HepG2 (cell line): ENCODE results near the gene HENMT1. TPM values are rescaled to one million over a fixed set of nuclear protein-coding genes. Genes with fewer than 3 reads are reported as not detected.

ENCODE experiments used
- ATAC-seq: fragments of 200-7000 bp; cut with Tn5 transposase; 3 replicates; pipeline ENCODE4 v1.9.1; 2020; ENCODE audit warnings: mild to moderate bottlenecking, moderate library complexity
- BruUV-seq: library from RNA; stranded (reverse); fragments of 400-500 nt; replicated peaks from 2 replicates; lab custom pipeline; 2021; lab: Mats Ljungman, UMichigan
- CTCF ChIA-PET: fragments of 300-600 bp; formaldehyde crosslinking; extraction: SDS; loops from one replicate; lab custom pipeline; 2021; ENCODE audit warnings: low total read pairs, inconsistent platforms, low intra/inter-chr PET ratio; lab: Yijun Ruan, JAX
- POLR2A ChIA-PET: fragments of 350-600 bp; sonication (Branson Sonifier 250); formaldehyde crosslinking; loops from one replicate; lab custom pipeline; 2020; ENCODE audit warnings: antibody characterized with exemption, inconsistent platforms; lab: Yijun Ruan, JAX
- DNase-seq: peaks from one replicate; pipeline ENCODE4 v3.0.0-alpha.2; 2015; ENCODE audit warnings: low spot score
- FAIRE-seq: peaks from 3 replicates; lab custom pipeline; 2011; peaks lifted over from hg19 to GRCh38; lab: Jason Lieb, UNC
- H2AFZ ChIP-seq: one replicate; pipeline ENCODE4 v1.6.1; 2011; ENCODE audit warnings: low read length, inconsistent platforms
- H3K27ac ChIP-seq: fragments of 300-600 bp; 3 replicates; pipeline ENCODE4 v1.8.0; 2011; ENCODE audit warnings: mixed run types, mild to moderate bottlenecking, mixed read lengths, low read length, inconsistent platforms; ENCODE audit not compliant: insufficient read depth; ENCODE audit errors: extremely low read length
- H3K27me3 ChIP-seq, 2 experiments: fragments of 200-600 bp in 1 of 2; 2 replicates in 1 of 2; 3 replicates in 1 of 2; pipeline versions ENCODE4 v1.6.0 to v1.8.0; 2011; ENCODE audit warnings: low read length in 2 of 2, mild to moderate bottlenecking in 2 of 2, moderate library complexity in 2 of 2, inconsistent platforms in 1 of 2; ENCODE audit not compliant: insufficient read depth in 2 of 2, control insufficient read depth in 1 of 2
- H3K36me3 ChIP-seq, 2 experiments: fragments of 200-600 bp in 1 of 2; replicated peaks in 1 of 2; 2 replicates in 1 of 2; 3 replicates in 1 of 2; pipeline versions ENCODE4 v1.5.1 to v1.8.0; 2011; ENCODE audit warnings: low read length in 2 of 2, inconsistent platforms in 1 of 2; ENCODE audit not compliant: insufficient read depth in 2 of 2, control insufficient read depth in 1 of 2
- H3K4me1 ChIP-seq: 2 replicates; pipeline ENCODE4 v1.5.1; 2012; ENCODE audit warnings: low read length, inconsistent platforms; ENCODE audit not compliant: insufficient read depth
- H3K4me2 ChIP-seq: 2 replicates; pipeline ENCODE4 v1.6.0; 2011; ENCODE audit warnings: low read depth, low read length, inconsistent platforms
- H3K4me3 ChIP-seq, 3 experiments: fragments of 200-600 bp in 1 of 3; sonication (generic), shearing (Covaris generic) in 1 of 3; replicated peaks in 1 of 3; 2 replicates each; pipeline ENCODE4 v1.5.1; 2011 to 2016; ENCODE audit warnings: low read length in 3 of 3, inconsistent platforms in 2 of 3, low read depth in 2 of 3, mild to moderate bottlenecking in 2 of 3, control low read depth in 1 of 3, mixed read lengths in 1 of 3; ENCODE audit not compliant: insufficient read depth in 1 of 3
- H3K79me2 ChIP-seq: one replicate; pipeline ENCODE4 v1.6.1; 2011; ENCODE audit warnings: low read length, inconsistent platforms; ENCODE audit not compliant: insufficient read depth
- H3K9ac ChIP-seq: 2 replicates; pipeline ENCODE4 v1.6.0; 2011; ENCODE audit warnings: mild to moderate bottlenecking, low read depth, low read length, inconsistent platforms; ENCODE audit not compliant: insufficient read depth
- H3K9me3 ChIP-seq: 2 replicates; pipeline ENCODE4 v1.5.1; 2012; ENCODE audit warnings: mild to moderate bottlenecking, low read length
- H4K20me1 ChIP-seq: 2 replicates; pipeline ENCODE4 v1.6.0; 2011; ENCODE audit warnings: inconsistent platforms, mild to moderate bottlenecking, low read length, moderate library complexity; ENCODE audit not compliant: insufficient read depth
- CREB3 ChIP-seq: sonication (generic); formaldehyde crosslinking; IDR thresholded peaks from 2 replicates; pipeline ENCODE4 v1.5.0; 2020; ENCODE audit warnings: missing genetic modification reagents
- DMAP1 ChIP-seq: IDR thresholded peaks from 2 replicates; pipeline ENCODE4 v1.6.1; 2016
- FOXP1 ChIP-seq, 2 experiments: fragments of 450-650 bp in 1 of 2; IDR thresholded peaks; 2 replicates each; pipeline ENCODE4 v1.6.1; 2017 to 2018; ENCODE audit warnings: antibody characterized with exemption in 1 of 2
- KLF16 ChIP-seq, 2 experiments: sonication (generic) in 1 of 2; formaldehyde crosslinking in 1 of 2; IDR thresholded peaks; 2 replicates each; pipeline versions ENCODE4 v1.6.1 to v1.8.0; 2016 to 2023; ENCODE audit warnings: missing genetic modification reagents in 2 of 2, missing compliant biosample characterization in 1 of 2
- MAX ChIP-seq: IDR thresholded peaks from 2 replicates; pipeline ENCODE4 v1.6.1; 2012; ENCODE audit warnings: inconsistent platforms
- MXD4 ChIP-seq: IDR thresholded peaks from 2 replicates; pipeline ENCODE4 v1.6.1; 2016; ENCODE audit warnings: mild to moderate bottlenecking, missing biosample characterization, missing genetic modification reagents
- PRDM4 ChIP-seq: sonication (generic); formaldehyde crosslinking; IDR thresholded peaks from 2 replicates; pipeline ENCODE4 v1.9.0; 2021; ENCODE audit warnings: missing genetic modification reagents, borderline replicate concordance
- SALL1 ChIP-seq: sonication (generic); formaldehyde crosslinking; IDR thresholded peaks from 2 replicates; pipeline ENCODE4 v1.8.0; 2022; ENCODE audit warnings: mild to moderate bottlenecking, missing genetic modification reagents
- SMYD3 ChIP-seq: sonication (generic); formaldehyde crosslinking; IDR thresholded peaks from 2 replicates; pipeline ENCODE4 v1.8.1; 2023; ENCODE audit warnings: mild to moderate bottlenecking, missing genetic modification reagents
- THAP11 ChIP-seq: IDR thresholded peaks from 2 replicates; pipeline ENCODE4 v1.6.1; 2016; ENCODE audit warnings: missing biosample characterization, missing genetic modification reagents
- ZFP36L2 ChIP-seq: sonication (generic); formaldehyde crosslinking; IDR thresholded peaks from 2 replicates; pipeline ENCODE4 v1.4.0; 2020; ENCODE audit warnings: missing genetic modification reagents
- ZNF17 ChIP-seq: sonication (generic); formaldehyde crosslinking; IDR thresholded peaks from 2 replicates; pipeline ENCODE4 v1.5.0; 2020; ENCODE audit warnings: mild to moderate bottlenecking, missing genetic modification reagents
- ZNF672 ChIP-seq: sonication (generic); formaldehyde crosslinking; IDR thresholded peaks from 2 replicates; pipeline ENCODE4 v1.8.1; 2022; ENCODE audit warnings: missing genetic modification reagents
- ZNF674 ChIP-seq: sonication (generic); formaldehyde crosslinking; IDR thresholded peaks from 2 replicates; pipeline ENCODE4 v1.5.0; 2020; ENCODE audit warnings: low read depth, mild to moderate bottlenecking, missing genetic modification reagents
- ZNF747 ChIP-seq: sonication (generic); formaldehyde crosslinking; IDR thresholded peaks from 2 replicates; pipeline ENCODE4 v1.8.1; 2023; ENCODE audit warnings: missing genetic modification reagents, mild to moderate bottlenecking, borderline replicate concordance
- ZNF891 ChIP-seq: sonication (generic); formaldehyde crosslinking; IDR thresholded peaks from 2 replicates; pipeline ENCODE4 v1.5.0; 2020; ENCODE audit warnings: mild to moderate bottlenecking, missing genetic modification reagents
- ZSCAN25 ChIP-seq: sonication (generic); formaldehyde crosslinking; IDR thresholded peaks from 2 replicates; pipeline ENCODE4 v1.8.0; 2022; ENCODE audit warnings: mild to moderate bottlenecking, missing genetic modification reagents
- WGBS: methylation state at CpG from one replicate; pipeline ENCODE4 v1.1.6; 2017; ENCODE audit warnings: low lambda C conversion rate; 5-methylcytosine and 5-hydroxymethylcytosine counted together
- in situ Hi-C: cut with HindIII; loops from 2 replicates; pipeline ENCODE4 v1.10.0; 2017; ENCODE audit warnings: low pct_unique_long_range_greater_than_20kb; ENCODE audit not compliant: extremely low pct_ligation_motif_present
- intact Hi-C: fragments of 100-400 bp; cut with micrococcal nuclease; formaldehyde crosslinking; loops from one replicate; pipeline ENCODE4 v1.10.0; 2022; ENCODE audit not compliant: unreplicated experiment
- polyA plus RNA-seq, 8 experiments: library from polyadenylated mRNA; depleted of rRNA in 3 of 8; stranded (reverse) in 7 of 8; unstranded in 1 of 8; fragments of >200 nt; fragmentation: Illumina TruSeq in 4 of 8; extraction: Trizol in 4 of 8; gene quantifications; 2 replicates each; pipeline versions ENCODE4 v1.2.1 to v1.2.3, GENCODE V29; 2011 to 2016; ENCODE audit warnings: low read depth in 4 of 8, missing spikeins in 1 of 8, mixed read lengths in 1 of 8; ENCODE audit not compliant: insufficient read depth in 1 of 8
- total RNA-seq, 5 experiments: library from RNA; depleted of rRNA; stranded (reverse); fragments of >200 nt; fragmentation: Illumina TruSeq; extraction: Trizol; gene quantifications; 2 replicates each; pipeline ENCODE4 v1.2.3, GENCODE V29; 2016; ENCODE audit warnings: low read depth in 1 of 5

Gene HENMT1
- total and polyA plus RNA-seq, 2 of the 13 experiments (the other 11 are each of a cell fraction or from before 2014, with no cell fraction given) = not detected

GRCh38 chr1:108670131-108670773 lies 9.4 kb upstream of the HENMT1 start:
- no peak for TF ChIP-seq MAX
- TF ChIP-seq, all 625 proteins: peak for 0
- Histone ChIP-seq H3K27ac (no peak overlapping the region), H2AFZ (no peak overlapping the region), H3K27me3 (no peaks in the 10 kb centered on the region), H3K9me3 (no peaks in the 10 kb centered on the region), H3K4me2 (no peak overlapping the region), H4K20me1 (no peaks in the 10 kb centered on the region), H3K9ac (no peak overlapping the region), H3K4me1 (no peaks in the 10 kb centered on the region), H3K4me3 (no peak overlapping the region), H3K36me3 (no peaks in the 10 kb centered on the region), H3K79me2 (no peaks in the 10 kb centered on the region)
- no peak for DNase-seq
- ChIA-PET CTCF (no interaction called here), POLR2A (no interaction called here)
- 42% methylated on average over 4 of the region's 5 CpGs for WGBS
- ATAC-seq = no peak; the same call in 2 of the 3 replicates
- intact Hi-C loops (no loop called here), in situ Hi-C loops (no loop called here)
- no TSS peak for BruUV-seq
- FAIRE-seq = no peak

GRCh38 chr1:108669679-108670078 lies 8.8 kb upstream of the HENMT1 start:
- intact Hi-C loops (no loop called here), in situ Hi-C loops (no loop called here)
- no peak overlapping the region for H3K4me2 ChIP-seq
- whole genome bisulfite sequencing = 30% methylated on average over 7 of the region's 7 CpGs
- H3K79me2 ChIP-seq = no peaks in the 10 kb centered on the region
- BruUV-seq = no TSS peak
- H3K4me1 ChIP-seq = no peaks in the 10 kb centered on the region
- H4K20me1 ChIP-seq = no peaks in the 10 kb centered on the region
- ChIA-PET CTCF (no interaction called here), POLR2A (no interaction called here)
- no peaks in the 10 kb centered on the region for H3K27me3 ChIP-seq
- no peak for DNase-seq
- FAIRE-seq = no peak
- no peak for ATAC-seq
- no peak overlapping the region for H3K4me3 ChIP-seq
- no peak overlapping the region for H2AFZ ChIP-seq
- no peaks in the 10 kb centered on the region for H3K36me3 ChIP-seq
- H3K27ac ChIP-seq = no peak overlapping the region
- no peaks in the 10 kb centered on the region for H3K9me3 ChIP-seq
- H3K9ac ChIP-seq = no peak overlapping the region
- TF ChIP-seq SMYD3 (no peak), ZNF17 (CRISPR knock-in tag) (no peak), ZNF672 (CRISPR knock-in tag) (no peak), ZNF891 (CRISPR knock-in tag) (no peak), FOXP1 (IDR thresholded peaks at IDR 0.05) (no peak), FOXP1 (CRISPR knock-in tag; IDR thresholded peaks at IDR 0.05) (no peak), PRDM4 (no peak), ZNF674 (CRISPR knock-in tag) (no peak), MXD4 (CRISPR knock-in tag) (no peak), SALL1 (CRISPR knock-in tag) (no peak), DMAP1 (CRISPR knock-in tag) (no peak), THAP11 (no peak), CREB3 (CRISPR knock-in tag) (no peak), KLF16 (CRISPR knock-in tag; IDR thresholded peaks at IDR 0.05) (no peak), ZSCAN25 (CRISPR knock-in tag) (no peak), ZNF747 (CRISPR knock-in tag) (no peak), ZFP36L2 (CRISPR knock-in tag) (no peak)
